Inflammatory macrophage (primary cell): ENCODE measurements around the gene PXMP4.

ENCODE experiments used
- DNase-seq, 2 donors: peaks; one replicate each; pipeline ENCODE4 v3.0.0-alpha.2; 2020 to 2022

The PXMP4 gene

GRCh38 chr20:33667676-33668465 is 52.2 kb downstream of the PXMP4 start:
- DNase-seq = peak; percentile 64 to 80

GRCh38 chr20:33667245-33667675 is 52.9 kb downstream of the PXMP4 start:
- peak in 1 of 2 donors; percentile 31 for DNase-seq

- peak; percentile 99 to 100 for DNase-seq
Observed at GRCh38 chr20:33666293-33667244, 53.5 kb downstream of the PXMP4 start, which contains the start of gene ACTL10. ACTL10 (plus strand) TSS chr20:33666943; CDS start chr20:33667498, 555 bp downstream.

GRCh38 chr20:33664762-33665144 is 55.4 kb downstream of the PXMP4 start:
- no peak for DNase-seq

- no peak for DNase-seq
Observed at GRCh38 chr20:33664085-33664761, 55.9 kb downstream of the PXMP4 start.

GRCh38 chr20:33663161-33664084 is 56.7 kb downstream of the PXMP4 start:
- DNase-seq = peak; percentile 67 to 81

GRCh38 chr20:33662172-33662571 is 57.9 kb downstream of the PXMP4 start, which contains the start of gene C20orf144:
C20orf144 (plus strand) TSS chr20:33662327; CDS start chr20:33662346, 19 bp downstream.
- DNase-seq = no peak

- DNase-seq = no peak
Observed at GRCh38 chr20:33660685-33661058, 59.4 kb downstream of the PXMP4 start.

GRCh38 chr20:33660035-33660684 is 60.0 kb downstream of the PXMP4 start:
- DNase-seq = no peak

GRCh38 chr20:33659341-33660034 is 60.6 kb downstream of the PXMP4 start:
- DNase-seq = no peak

- DNase-seq = no peak
Observed at GRCh38 chr20:33658929-33659328, 61.2 kb downstream of the PXMP4 start.

- DNase-seq = no peak
Observed at GRCh38 chr20:33658510-33658909, 61.6 kb downstream of the PXMP4 start.

GRCh38 chr20:33657704-33658095 is 62.4 kb downstream of the PXMP4 start:
- DNase-seq = no peak

GRCh38 chr20:33656783-33657703 is 63.1 kb downstream of the PXMP4 start:
- DNase-seq = no peak

- no peak for DNase-seq
Observed at GRCh38 chr20:33656010-33656782, 63.9 kb downstream of the PXMP4 start.

- no peak for DNase-seq
Observed at GRCh38 chr20:33655164-33655563, 64.9 kb downstream of the PXMP4 start.

GRCh38 chr20:33654680-33655161 is 65.4 kb downstream of the PXMP4 start:
- no peak for DNase-seq

GRCh38 chr20:33653900-33654596 is 66.1 kb downstream of the PXMP4 start:
- no peak for DNase-seq
